Cardiac muscle cell (in vitro differentiated cells and primary cell): ENCODE results near the gene PRKCH. TPM values are rescaled to one million over a fixed set of nuclear protein-coding genes. Genes with fewer than 3 reads are reported as not detected.

Experiments used
- DNase-seq, 2 donors: peaks; one replicate each; pipeline versions ENCODE4 v3.0.0 to v3.0.0-alpha.2; 2010 to 2017; ENCODE audit warnings: low read depth in 1 of 2, low spot score in 1 of 2
- H3K27ac ChIP-seq: fragments of 200-600 bp; sonication (generic); 2 replicates; pipeline ENCODE4 v1.5.1; 2016
- H3K27me3 ChIP-seq: fragments of 200-600 bp; sonication (generic); 2 replicates; pipeline ENCODE4 v1.6.0; 2016; ENCODE audit warnings: control low read depth
- H3K36me3 ChIP-seq: fragments of 200-600 bp; sonication (generic); 2 replicates; pipeline ENCODE4 v1.5.1; 2016; ENCODE audit warnings: control low read depth
- H3K4me1 ChIP-seq: fragments of 200-600 bp; sonication (generic); 2 replicates; pipeline ENCODE4 v1.8.1; 2017; ENCODE audit warnings: low read depth, mild to moderate bottlenecking, mixed run types
- H3K4me3 ChIP-seq: fragments of 200-600 bp; sonication (generic); 2 replicates; pipeline ENCODE4 v1.5.1; 2016; ENCODE audit warnings: mild to moderate bottlenecking
- H3K9me3 ChIP-seq: fragments of 200-600 bp; sonication (generic); 2 replicates; pipeline ENCODE4 v1.5.1; 2017; ENCODE audit warnings: low read depth, mild to moderate bottlenecking, control low read depth
- polyA plus RNA-seq: library from polyadenylated mRNA; unstranded; fragments of >200 nt; fragmentation: Nextera tagmentation; extraction: Ambion mirVana; gene quantifications from 2 replicates; pipeline ENCODE4 v1.2.1, GENCODE V29; 2016
- total RNA-seq: library from RNA; depleted of rRNA; stranded (reverse); fragments of >200 nt; gene quantifications from 2 replicates; pipeline ENCODE4 v1.2.3, GENCODE V29; 2016
- TF ChIP-seq, protein P1 (sequence below): IDR thresholded peaks from 2 replicates; pipeline ENCODE4 v1.5.1; 2012; ENCODE audit warnings: low read depth, mild to moderate bottlenecking, low read length

The PRKCH gene
- total and polyA plus RNA-seq, 2 experiments from 2014 or later: 51.0 to 128 TPM

DNA sequence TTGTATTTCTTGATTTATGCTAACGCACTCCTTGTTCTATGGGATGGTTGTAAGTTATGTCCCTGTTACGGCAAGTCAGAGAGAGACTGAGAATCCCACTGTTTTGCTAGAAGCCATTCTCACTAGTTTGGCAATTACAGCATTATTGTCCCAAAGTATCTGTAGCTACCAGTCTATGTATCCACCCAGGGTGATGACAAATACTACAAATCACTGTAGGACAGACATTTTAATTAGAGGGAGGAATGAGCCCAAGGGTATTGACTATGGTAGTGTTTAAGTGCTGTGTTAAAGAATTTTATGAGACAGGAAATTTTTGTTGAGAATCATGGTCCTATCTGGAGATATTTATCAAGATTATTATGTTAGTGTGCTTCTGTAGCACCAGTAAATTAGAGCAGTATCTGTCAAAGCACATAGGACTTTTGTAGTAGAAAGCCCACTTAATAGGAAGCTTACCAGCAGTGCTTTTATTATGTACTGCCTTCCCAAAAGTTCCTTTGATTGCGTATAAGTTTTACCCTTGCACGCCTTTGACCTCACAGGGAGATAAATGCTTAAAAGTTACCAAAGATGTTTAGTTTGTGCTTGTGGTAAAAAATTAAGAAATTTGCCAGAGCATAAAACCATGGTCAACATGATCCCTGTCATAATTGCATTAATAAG is 10.7 kb downstream of the PRKCH start:
- Histone ChIP-seq H3K9me3 (no peaks in the 10 kb centered on the region), H3K27ac (no peak overlapping the region), H3K36me3 (no peaks in the 10 kb centered on the region), H3K27me3 (no peaks in the 10 kb centered on the region), H3K4me3 (no peak overlapping the region), H3K4me1 (peaks cover 44% of the 10 kb centered on the region)
- TF ChIP-seq, protein P1, sequence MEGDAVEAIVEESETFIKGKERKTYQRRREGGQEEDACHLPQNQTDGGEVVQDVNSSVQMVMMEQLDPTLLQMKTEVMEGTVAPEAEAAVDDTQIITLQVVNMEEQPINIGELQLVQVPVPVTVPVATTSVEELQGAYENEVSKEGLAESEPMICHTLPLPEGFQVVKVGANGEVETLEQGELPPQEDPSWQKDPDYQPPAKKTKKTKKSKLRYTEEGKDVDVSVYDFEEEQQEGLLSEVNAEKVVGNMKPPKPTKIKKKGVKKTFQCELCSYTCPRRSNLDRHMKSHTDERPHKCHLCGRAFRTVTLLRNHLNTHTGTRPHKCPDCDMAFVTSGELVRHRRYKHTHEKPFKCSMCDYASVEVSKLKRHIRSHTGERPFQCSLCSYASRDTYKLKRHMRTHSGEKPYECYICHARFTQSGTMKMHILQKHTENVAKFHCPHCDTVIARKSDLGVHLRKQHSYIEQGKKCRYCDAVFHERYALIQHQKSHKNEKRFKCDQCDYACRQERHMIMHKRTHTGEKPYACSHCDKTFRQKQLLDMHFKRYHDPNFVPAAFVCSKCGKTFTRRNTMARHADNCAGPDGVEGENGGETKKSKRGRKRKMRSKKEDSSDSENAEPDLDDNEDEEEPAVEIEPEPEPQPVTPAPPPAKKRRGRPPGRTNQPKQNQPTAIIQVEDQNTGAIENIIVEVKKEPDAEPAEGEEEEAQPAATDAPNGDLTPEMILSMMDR: no peak
- DNase-seq: no peak

DNA sequence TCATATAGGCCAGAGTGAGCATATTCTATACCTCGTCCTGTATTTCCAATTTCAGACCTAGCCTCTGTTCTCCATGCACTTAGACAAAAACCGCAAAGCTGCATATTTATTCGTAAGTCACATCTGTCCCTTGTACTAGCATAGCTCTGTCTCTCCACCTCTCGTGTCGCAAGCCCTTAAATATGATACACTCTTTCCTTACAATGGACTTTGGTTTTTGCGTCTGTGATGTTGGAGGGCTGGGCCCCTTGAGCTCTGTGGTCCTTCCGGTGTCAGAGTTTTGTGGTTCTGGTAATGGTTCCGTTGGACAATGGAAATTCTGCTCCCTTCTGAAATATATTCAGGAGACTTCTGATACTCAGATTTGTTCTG is 11.3 kb downstream of the PRKCH start:
- no peak for DNase-seq
- Histone ChIP-seq H3K27me3 (no peaks in the 10 kb centered on the region), H3K4me3 (no peak overlapping the region), H3K4me1 (peaks cover 45% of the 10 kb centered on the region), H3K27ac (no peak overlapping the region), H3K36me3 (no peaks in the 10 kb centered on the region), H3K9me3 (no peaks in the 10 kb centered on the region)
- TF ChIP-seq, protein P1: no peak

- Histone ChIP-seq H3K4me3 (no peak overlapping the region), H3K36me3 (no peaks in the 10 kb centered on the region), H3K27me3 (no peaks in the 10 kb centered on the region), H3K27ac (peak overlapping the region; percentile 87), H3K9me3 (no peaks in the 10 kb centered on the region), H3K4me1 (peaks cover 50% of the 10 kb centered on the region)
- TF ChIP-seq, protein P1: no peak
- DNase-seq: no peak
Observed at GRCh38 chr14:61333087-61333486, 11.7 kb downstream of the PRKCH start.

GRCh38 chr14:61334197-61334701 is 12.9 kb downstream of the PRKCH start:
- DNase-seq: peak in 1 of 2 donors; percentile 35
- H3K36me3 ChIP-seq: no peaks in the 10 kb centered on the region
- TF ChIP-seq, protein P1: no peak

DNA sequence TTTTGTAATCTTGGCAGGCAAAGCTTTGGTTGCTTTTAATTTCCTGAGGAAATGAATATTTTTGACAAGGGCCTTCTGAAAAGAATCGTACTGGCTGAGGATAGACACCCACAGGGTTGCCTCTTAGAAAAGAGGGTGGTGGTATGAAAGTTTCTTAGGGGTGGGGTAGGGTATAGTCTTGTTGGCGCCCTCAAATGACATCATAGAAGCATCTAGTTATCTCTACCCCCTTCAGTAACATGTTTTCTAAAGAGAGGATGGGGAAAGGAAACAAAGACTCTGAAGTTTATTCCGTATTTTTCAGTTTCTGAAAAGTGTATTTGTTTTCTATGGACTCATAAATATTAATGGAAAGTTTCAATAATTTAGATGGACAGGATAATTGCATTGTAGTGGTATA is 13.7 kb downstream of the PRKCH start:
- TF ChIP-seq, protein P1: no peak
- Histone ChIP-seq H3K27ac (peak overlapping the region; percentile 87), H3K4me1 (peaks cover 54% of the 10 kb centered on the region), H3K27me3 (no peaks in the 10 kb centered on the region), H3K36me3 (no peaks in the 10 kb centered on the region), H3K4me3 (no peak overlapping the region), H3K9me3 (no peaks in the 10 kb centered on the region)
- no peak for DNase-seq

More at GRCh38 chr14:61334197-61334701, 12.9 kb downstream of the PRKCH start:
- no peak overlapping the region for H3K4me3 ChIP-seq
- no peaks in the 10 kb centered on the region for H3K27me3 ChIP-seq
- H3K27ac ChIP-seq: peak overlapping the region; percentile 87
- H3K4me1 ChIP-seq: peaks cover 60% of the 10 kb centered on the region
- H3K9me3 ChIP-seq: no peaks in the 10 kb centered on the region
